H1 (cell line): ENCODE results near the gene CDC14C. TPM values are rescaled to one million over a fixed set of nuclear protein-coding genes. Genes with fewer than 3 reads are reported as not detected.

ENCODE experiments used
- CTCF ChIA-PET: fragments of 300-600 bp; sonication (Branson Sonifier 250); formaldehyde crosslinking; loops from one replicate; lab custom pipeline; 2021; ENCODE audit not compliant: partially characterized antibody; lab: Charles Lee
- POLR2A ChIA-PET: fragments of 300-600 bp; sonication (Branson Sonifier 250); formaldehyde crosslinking; loops from one replicate; lab custom pipeline; 2021; ENCODE audit warnings: inconsistent platforms; ENCODE audit not compliant: partially characterized antibody; lab: Charles Lee
- DNase-seq, 2 experiments: peaks; one replicate each; pipeline versions ENCODE4 v3.0.0 to v3.0.0-alpha.2; 2010 to 2022; ENCODE audit warnings: low spot score in 2 of 2, low read depth in 1 of 2, mixed read lengths in 1 of 2
- FAIRE-seq: peaks from 2 replicates; lab custom pipeline; 2011; peaks lifted over from hg19 to GRCh38; lab: Jason Lieb, UNC
- H2AFZ ChIP-seq: 2 replicates; pipeline ENCODE4 v1.8.1; 2012; ENCODE audit warnings: low read length, inconsistent platforms
- H2AK5ac ChIP-seq: 2 replicates; pipeline ENCODE4 v1.6.1; 2013; ENCODE audit warnings: low read depth, low read length
- H2BK120ac ChIP-seq: replicated peaks from 2 replicates; pipeline ENCODE3; 2013; ENCODE audit warnings: low read depth, low read length, inconsistent platforms
- H2BK12ac ChIP-seq: 2 replicates; pipeline ENCODE4 v1.6.1; 2013; ENCODE audit warnings: low read depth, low read length
- H2BK15ac ChIP-seq: 2 replicates; pipeline ENCODE4 v1.6.1; 2013; ENCODE audit warnings: low read length
- H2BK20ac ChIP-seq: 2 replicates; pipeline ENCODE4 v1.6.1; 2013; ENCODE audit warnings: low read length
- H2BK5ac ChIP-seq: 2 replicates; pipeline ENCODE4 v1.6.1; 2013; ENCODE audit warnings: low read depth, low read length
- H3K14ac ChIP-seq: 2 replicates; pipeline ENCODE4 v1.6.1; 2013; ENCODE audit warnings: inconsistent platforms; ENCODE audit not compliant: insufficient read length
- H3K18ac ChIP-seq: 2 replicates; pipeline ENCODE4 v1.6.1; 2013; ENCODE audit warnings: low read length; ENCODE audit errors: extremely low read depth
- H3K23ac ChIP-seq: 2 replicates; pipeline ENCODE4 v1.6.1; 2013; ENCODE audit warnings: inconsistent platforms; ENCODE audit not compliant: insufficient read length
- H3K23me2 ChIP-seq: 2 replicates; pipeline ENCODE4 v1.6.1; 2013; ENCODE audit warnings: low read depth, low read length
- H3K27ac ChIP-seq: 2 replicates; pipeline ENCODE4 v1.6.1; 2011; ENCODE audit warnings: low read depth, low read length, inconsistent platforms
- H3K27me3 ChIP-seq, 4 experiments: replicated peaks in 1 of 4; 1 replicate in 1 of 4; 2 replicates in 3 of 4; pipeline versions ENCODE4 v1.6.1 to v1.8.1; 2011 to 2013; ENCODE audit warnings: low read length in 3 of 4, mild to moderate bottlenecking in 3 of 4, inconsistent platforms in 2 of 4, mixed read lengths in 2 of 4, moderate library complexity in 1 of 4; ENCODE audit not compliant: control insufficient read depth in 3 of 4, insufficient read depth in 3 of 4; ENCODE audit errors: extremely low read depth in 1 of 4
- H3K36me3 ChIP-seq, 4 experiments: 2 replicates each; pipeline versions ENCODE4 v1.6.1 to v1.8.1; 2011 to 2013; ENCODE audit warnings: mild to moderate bottlenecking in 4 of 4, low read length in 3 of 4, moderate library complexity in 2 of 4, control low read depth in 1 of 4, inconsistent platforms in 1 of 4; ENCODE audit not compliant: insufficient read depth in 4 of 4, control insufficient read depth in 2 of 4
- H3K4ac ChIP-seq: replicated peaks from 2 replicates; pipeline ENCODE3; 2013; ENCODE audit warnings: low read length, low read depth, mixed read lengths, inconsistent platforms; ENCODE audit not compliant: insufficient read length
- H3K4me1 ChIP-seq, 4 experiments: replicated peaks in 1 of 4; 1 replicate in 1 of 4; 2 replicates in 3 of 4; pipeline versions ENCODE4 v1.6.1 to v1.8.1; 2011 to 2013; ENCODE audit warnings: low read length in 3 of 4, inconsistent platforms in 2 of 4, mixed read lengths in 1 of 4; ENCODE audit not compliant: insufficient read depth in 4 of 4, control insufficient read depth in 3 of 4
- H3K4me2 ChIP-seq, 2 experiments: 2 replicates each; pipeline versions ENCODE4 v1.6.1 to v1.8.1; 2011 to 2013; ENCODE audit warnings: low read depth in 2 of 2, low read length in 2 of 2, control low read depth in 1 of 2, inconsistent platforms in 1 of 2, mild to moderate bottlenecking in 1 of 2; ENCODE audit not compliant: insufficient read depth in 1 of 2
- H3K4me3 ChIP-seq, 4 experiments: fragments of 200-600, 300-600 bp in 1 of 4; sonication (generic), shearing (Covaris generic), sonication (Bioruptor Twin) in 1 of 4; 2 replicates each; pipeline versions ENCODE4 v1.5.1 to v1.8.1; 2011 to 2016; ENCODE audit warnings: low read length in 4 of 4, low read depth in 3 of 4, control low read depth in 2 of 4, inconsistent platforms in 2 of 4, mild to moderate bottlenecking in 2 of 4, mixed read lengths in 1 of 4, moderate library complexity in 1 of 4; ENCODE audit not compliant: insufficient read depth in 2 of 4; ENCODE audit errors: extremely low read depth in 1 of 4
- H3K56ac ChIP-seq: replicated peaks from 2 replicates; pipeline ENCODE3; 2013; ENCODE audit warnings: low read depth, mild to moderate bottlenecking, mixed read lengths, low read length, inconsistent platforms; ENCODE audit not compliant: insufficient read length
- H3K79me1 ChIP-seq: 2 replicates; pipeline ENCODE4 v1.6.1; 2013; ENCODE audit warnings: low read depth, low read length, control low read depth
- H3K79me2 ChIP-seq, 2 experiments: 2 replicates each; pipeline versions ENCODE4 v1.6.1 to v1.8.1; 2012 to 2013; ENCODE audit warnings: low read length in 2 of 2, mild to moderate bottlenecking in 2 of 2, inconsistent platforms in 1 of 2; ENCODE audit not compliant: insufficient read depth in 2 of 2, control insufficient read depth in 1 of 2
- H3K9ac ChIP-seq, 4 experiments: replicated peaks in 1 of 4; 1 replicate in 1 of 4; 2 replicates in 3 of 4; pipeline versions ENCODE4 v1.6.1 to v1.8.1; 2011 to 2013; ENCODE audit warnings: low read depth in 3 of 4, low read length in 3 of 4, control low read depth in 2 of 4, mild to moderate bottlenecking in 2 of 4, moderate library complexity in 2 of 4, inconsistent platforms in 1 of 4; ENCODE audit errors: extremely low read depth in 1 of 4
- H3K9me3 ChIP-seq, 2 experiments: 2 replicates each; pipeline versions ENCODE4 v1.6.1 to v1.8.1; 2012 to 2013; ENCODE audit warnings: mild to moderate bottlenecking in 2 of 2, moderate library complexity in 2 of 2, control low read depth in 1 of 2, inconsistent platforms in 1 of 2, low read depth in 1 of 2, low read length in 1 of 2, mixed read lengths in 1 of 2; ENCODE audit not compliant: insufficient read depth in 2 of 2
- H4K20me1 ChIP-seq, 2 experiments: replicated peaks in 1 of 2; 2 replicates each; pipeline versions ENCODE3 to v1.8.1; 2011 to 2013; ENCODE audit warnings: inconsistent platforms in 2 of 2, low read length in 2 of 2, mild to moderate bottlenecking in 1 of 2; ENCODE audit not compliant: insufficient read depth in 2 of 2, control insufficient read depth in 1 of 2
- H4K5ac ChIP-seq: 2 replicates; pipeline ENCODE4 v1.6.1; 2013; ENCODE audit warnings: low read length, low read depth, mixed read lengths, inconsistent platforms; ENCODE audit not compliant: insufficient read length
- H4K8ac ChIP-seq: 2 replicates; pipeline ENCODE4 v1.8.0; 2013; ENCODE audit warnings: mild to moderate bottlenecking, moderate library complexity, low read length, inconsistent platforms; ENCODE audit not compliant: insufficient read depth; ENCODE audit errors: extremely low read depth
- H4K91ac ChIP-seq: replicated peaks from 2 replicates; pipeline ENCODE3; 2013; ENCODE audit warnings: low read length, mixed read lengths, inconsistent platforms; ENCODE audit not compliant: insufficient read length
- TCF12 ChIP-seq: IDR thresholded peaks from 2 replicates; pipeline ENCODE4 v1.6.1; 2011; ENCODE audit warnings: low read depth, mild to moderate bottlenecking, low read length
- ZNF274 ChIP-seq: IDR thresholded peaks from 2 replicates; pipeline ENCODE4 v1.7.0; 2012; ENCODE audit warnings: low read length, borderline replicate concordance; ENCODE audit errors: extremely low read depth
- WGBS, 2 experiments: shearing (Covaris generic) in 1 of 2; methylation state at CpG; one replicate each; pipeline versions ENCODE4 v1.1.6 to v1.1.7; 2013 to 2015; ENCODE audit warnings: low lambda C conversion rate in 2 of 2, mixed read lengths in 2 of 2, inconsistent platforms in 1 of 2, low coverage in 1 of 2, missing lambda C conversion rate in 1 of 2; ENCODE audit not compliant: insufficient replicate concordance in 2 of 2, insufficient coverage in 1 of 2, insufficient read length in 1 of 2; ENCODE audit errors: extremely low coverage in 1 of 2, missing lambda C conversion rate in 1 of 2; 5-methylcytosine and 5-hydroxymethylcytosine counted together
- polyA plus RNA-seq, 7 experiments: library from polyadenylated mRNA; depleted of rRNA in 3 of 7; stranded (reverse) in 5 of 7; unstranded in 2 of 7; fragments of >200 nt in 5 of 7; fragments of 200-250 nt in 2 of 7; gene quantifications; 1 replicate in 5 of 7; 2 replicates in 1 of 7; 4 replicates in 1 of 7; pipeline versions ENCODE4 v1.2.1 to v1.2.3, GENCODE V29; 2011 to 2013; ENCODE audit warnings: missing spikeins in 2 of 7, mixed read lengths in 2 of 7
- total RNA-seq: library from RNA; stranded (reverse); fragmentation: NEBNext Ultra II Directional; extraction: Animal tissue kit (Norgen Biotek cat#: 25700); gene quantifications from 2 replicates; pipeline ENCODE4 v1.2.1, GENCODE V29; 2021

The CDC14C gene
- total and polyA plus RNA-seq, 2 of the 8 experiments (the other 6 are each of a cell fraction or from before 2014, with no cell fraction given) = 0.09 TPM; not detected in 1

DNA sequence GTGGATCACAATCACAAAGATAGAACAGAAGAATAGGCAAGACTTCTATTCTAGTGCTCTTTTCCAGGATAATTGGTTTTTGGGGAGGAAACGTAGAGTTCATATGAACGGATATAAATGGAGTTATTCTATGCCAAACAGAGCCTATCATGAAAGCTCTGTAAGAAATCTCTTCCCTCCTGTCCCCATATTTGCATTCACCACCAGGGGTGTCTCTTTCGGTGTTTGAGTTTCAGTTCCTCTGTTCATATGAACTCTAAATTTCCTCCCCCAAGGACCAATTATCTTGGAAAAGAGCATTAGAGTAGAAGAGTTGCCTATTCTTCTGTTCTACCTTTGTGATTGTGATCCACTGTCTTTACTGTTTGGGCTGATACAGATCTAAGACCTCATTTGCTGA, 48.3 kb upstream of the CDC14C start:
- H3K79me1 ChIP-seq = no peaks in the 10 kb centered on the region
- no peak overlapping the region for H2AFZ ChIP-seq
- no peak overlapping the region for H3K27ac ChIP-seq
- no peak overlapping the region for H3K4me3 ChIP-seq
- no peak overlapping the region for H2BK12ac ChIP-seq
- no peaks in the 10 kb centered on the region for H3K4me1 ChIP-seq
- H3K9me3 ChIP-seq = no peaks in the 10 kb centered on the region
- H4K91ac ChIP-seq = no peak overlapping the region
- no peaks in the 10 kb centered on the region for H3K79me2 ChIP-seq
- no peak overlapping the region for H4K8ac ChIP-seq
- H3K56ac ChIP-seq = no peak overlapping the region
- no peaks in the 10 kb centered on the region for H3K36me3 ChIP-seq
- no peaks in the 10 kb centered on the region for H3K23me2 ChIP-seq
- H3K23ac ChIP-seq = no peak overlapping the region
- no peak overlapping the region for H2BK15ac ChIP-seq
- POLR2A ChIA-PET = no interaction called here
- no peaks in the 10 kb centered on the region for H4K20me1 ChIP-seq
- H2AK5ac ChIP-seq = no peak overlapping the region
- no peak for FAIRE-seq
- no peak overlapping the region for H3K4ac ChIP-seq
- H2BK120ac ChIP-seq = no peak overlapping the region
- no peak overlapping the region for H3K18ac ChIP-seq
- no peak overlapping the region for H3K14ac ChIP-seq
- no peak overlapping the region for H3K9ac ChIP-seq
- CTCF ChIA-PET = interaction anchor here (1.7 to 3.3 kb wide), 3 partner anchors 369 to 577 kb away, joined by 5 to 14 read pairs (median 6); no protein-coding TSS in a partner anchor
- no peak overlapping the region for H2BK20ac ChIP-seq
- DNase-seq = no peak
- WGBS, 2 experiments = 78% methylated on average over 3 of the region's 3 CpGs; no CpG with 5 or more reads in 1 of the 2 experiments
- H4K5ac ChIP-seq = no peak overlapping the region
- no peak overlapping the region for H3K4me2 ChIP-seq
- H2BK5ac ChIP-seq = no peak overlapping the region
- H3K27me3 ChIP-seq = no peaks in the 10 kb centered on the region
- no peak for TF ChIP-seq ZNF274
- no peak for TF ChIP-seq TCF12
